Colonic mucosa (tissue), 4 donors: ENCODE measurements around the gene FIGLA. TPM values are rescaled to one million over a fixed set of nuclear protein-coding genes. Genes with fewer than 3 reads are reported as not detected.

ENCODE experiments used
- DNase-seq: peaks from one replicate; pipeline ENCODE4 v3.0.0-alpha.2; 2020
- H3K27ac ChIP-seq: fragments of 200-600 bp; one replicate; pipeline ENCODE4 v1.8.0; 2021
- H3K27me3 ChIP-seq: fragments of 200-600 bp; one replicate; pipeline ENCODE4 v1.8.0; 2021
- H3K36me3 ChIP-seq: fragments of 200-600 bp; one replicate; pipeline ENCODE4 v1.8.0; 2021
- H3K4me1 ChIP-seq: fragments of 200-600 bp; one replicate; pipeline ENCODE4 v1.8.0; 2021; ENCODE audit warnings: mild to moderate bottlenecking
- H3K4me3 ChIP-seq: fragments of 200-600 bp; one replicate; pipeline ENCODE4 v1.8.0; 2021
- H3K9ac ChIP-seq, 2 donors: one replicate each; pipeline ENCODE4 v1.7.0; 2013; ENCODE audit warnings: control low read depth in 2 of 2, low read depth in 2 of 2, low read length in 2 of 2
- H3K9me3 ChIP-seq: fragments of 200-600 bp; one replicate; pipeline ENCODE4 v1.8.0; 2021
- intact Hi-C: fragments of 100-400 bp; cut with DNase I; formaldehyde crosslinking; loops from one replicate; pipeline ENCODE4 v1.14.1; 2022
- total RNA-seq, 2 donors: library from RNA; stranded (reverse); fragmentation: NEBNext Ultra II Directional in 1 of 2; extraction: Animal tissue kit (Norgen Biotek cat#: 25700) in 1 of 2; gene quantifications; one replicate each; pipeline ENCODE4 v1.2.1, GENCODE V29; 2021
- TF ChIP-seq, protein P1 (sequence below): fragments of 200-600 bp; IDR thresholded peaks from one replicate; pipeline ENCODE4 v1.8.0; 2022; ENCODE audit warnings: antibody characterized with exemption, mild to moderate bottlenecking
- donor health status: healthy.
- donor health status: DM: no; HTN: no; CAD: no.
- donor health status: DM: no; HTN: no; CAD: no.

Gene FIGLA
- total RNA-seq, 2 donors from 2014 or later: not detected

DNA sequence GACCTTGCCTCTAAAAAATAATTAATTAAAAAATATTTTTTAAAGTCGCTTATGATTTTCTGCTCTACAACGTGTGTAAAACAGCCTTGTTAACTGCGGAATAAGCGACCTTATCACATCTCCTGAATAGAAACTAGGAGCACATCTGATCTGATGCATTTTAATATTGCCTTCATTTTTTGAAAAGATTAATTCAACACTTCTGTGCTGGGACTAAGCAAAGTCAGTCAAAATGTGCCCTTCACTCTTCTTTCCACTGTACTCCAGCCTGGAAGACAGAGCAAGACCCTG lies 17.3 kb upstream of the FIGLA start:
- intact Hi-C loops: no loop called here
- H3K27ac ChIP-seq: no peak overlapping the region
- H3K4me3 ChIP-seq: no peak overlapping the region
- no peaks in the 10 kb centered on the region for H3K4me1 ChIP-seq
- TF ChIP-seq, protein P1, sequence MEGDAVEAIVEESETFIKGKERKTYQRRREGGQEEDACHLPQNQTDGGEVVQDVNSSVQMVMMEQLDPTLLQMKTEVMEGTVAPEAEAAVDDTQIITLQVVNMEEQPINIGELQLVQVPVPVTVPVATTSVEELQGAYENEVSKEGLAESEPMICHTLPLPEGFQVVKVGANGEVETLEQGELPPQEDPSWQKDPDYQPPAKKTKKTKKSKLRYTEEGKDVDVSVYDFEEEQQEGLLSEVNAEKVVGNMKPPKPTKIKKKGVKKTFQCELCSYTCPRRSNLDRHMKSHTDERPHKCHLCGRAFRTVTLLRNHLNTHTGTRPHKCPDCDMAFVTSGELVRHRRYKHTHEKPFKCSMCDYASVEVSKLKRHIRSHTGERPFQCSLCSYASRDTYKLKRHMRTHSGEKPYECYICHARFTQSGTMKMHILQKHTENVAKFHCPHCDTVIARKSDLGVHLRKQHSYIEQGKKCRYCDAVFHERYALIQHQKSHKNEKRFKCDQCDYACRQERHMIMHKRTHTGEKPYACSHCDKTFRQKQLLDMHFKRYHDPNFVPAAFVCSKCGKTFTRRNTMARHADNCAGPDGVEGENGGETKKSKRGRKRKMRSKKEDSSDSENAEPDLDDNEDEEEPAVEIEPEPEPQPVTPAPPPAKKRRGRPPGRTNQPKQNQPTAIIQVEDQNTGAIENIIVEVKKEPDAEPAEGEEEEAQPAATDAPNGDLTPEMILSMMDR: no peak
- DNase-seq: no peak
- no peaks in the 10 kb centered on the region for H3K9me3 ChIP-seq
- no peaks in the 10 kb centered on the region for H3K27me3 ChIP-seq
- no peak overlapping the region for H3K9ac ChIP-seq
- H3K36me3 ChIP-seq: no peaks in the 10 kb centered on the region

DNA sequence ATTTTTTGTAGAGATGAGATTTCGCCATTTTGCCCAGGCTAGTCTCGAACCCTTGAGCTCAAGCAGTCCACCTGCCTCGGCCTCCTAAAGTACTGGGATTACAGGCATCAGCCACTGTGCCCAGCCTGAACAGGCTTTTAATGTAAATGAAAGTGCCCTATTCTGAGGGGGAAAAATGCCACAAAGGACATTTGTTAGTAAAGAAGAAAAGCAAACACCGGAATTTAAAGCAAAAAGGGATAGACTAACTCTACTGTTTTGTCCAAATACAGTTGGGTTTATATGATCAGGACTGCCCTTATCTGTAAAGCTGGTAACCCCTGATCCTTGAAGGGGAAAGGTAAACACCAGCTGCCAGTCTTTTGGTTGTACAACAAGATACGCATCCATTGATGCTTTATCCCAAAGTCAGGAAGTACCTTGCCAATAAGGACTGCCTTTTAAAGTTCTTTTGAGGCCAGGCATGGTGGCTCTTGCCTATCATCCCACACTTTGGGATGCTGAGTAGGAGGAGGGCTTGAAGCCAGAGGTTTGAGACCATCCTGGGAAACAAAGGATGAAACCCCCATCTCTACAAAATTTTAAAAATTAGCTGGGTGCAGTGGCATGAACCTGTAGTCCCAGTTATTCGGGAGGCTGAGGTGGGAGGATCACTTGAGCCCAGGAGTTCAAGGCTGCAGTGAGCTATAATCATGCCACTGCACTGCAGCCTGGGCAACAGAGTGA lies 16.8 kb upstream of the FIGLA start:
- intact Hi-C loops: no loop called here
- no peaks in the 10 kb centered on the region for H3K4me1 ChIP-seq

DNA sequence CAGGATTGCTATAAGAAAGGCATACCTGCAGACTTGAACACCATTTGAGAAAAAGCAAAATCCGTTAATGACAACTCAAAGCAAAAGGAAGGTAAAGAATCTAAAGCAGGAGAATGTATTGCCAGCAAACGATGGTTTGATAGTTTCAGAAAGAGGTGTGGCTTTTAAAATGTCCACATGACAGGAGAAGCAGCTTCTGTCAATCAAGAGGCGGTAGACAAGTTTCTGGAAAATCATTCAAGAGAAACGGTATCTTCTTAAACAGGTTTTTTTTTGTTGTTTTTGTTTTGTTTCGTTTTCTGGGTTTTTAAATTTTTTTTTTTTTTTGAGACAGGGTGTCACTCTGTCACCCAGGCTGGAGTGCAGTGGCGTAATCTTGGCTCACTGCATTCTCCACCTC lies 16.2 kb upstream of the FIGLA start:
- no peak for DNase-seq
- Histone ChIP-seq H3K9me3 (no peaks in the 10 kb centered on the region), H3K36me3 (no peaks in the 10 kb centered on the region), H3K9ac (no peak overlapping the region), H3K27ac (no peak overlapping the region), H3K4me3 (no peak overlapping the region), H3K27me3 (no peaks in the 10 kb centered on the region), H3K4me1 (no peaks in the 10 kb centered on the region)
- intact Hi-C loops: no loop called here
- TF ChIP-seq, protein P1: no peak

More for the DNA sequence above, 16.8 kb upstream of the FIGLA start:
- no peaks in the 10 kb centered on the region for H3K9me3 ChIP-seq
- no peaks in the 10 kb centered on the region for H3K27me3 ChIP-seq
- no peak overlapping the region for H3K27ac ChIP-seq
- H3K36me3 ChIP-seq: no peaks in the 10 kb centered on the region
- no peak overlapping the region for H3K4me3 ChIP-seq
- no peak for DNase-seq
- TF ChIP-seq, protein P1: no peak
- no peak overlapping the region for H3K9ac ChIP-seq

DNA sequence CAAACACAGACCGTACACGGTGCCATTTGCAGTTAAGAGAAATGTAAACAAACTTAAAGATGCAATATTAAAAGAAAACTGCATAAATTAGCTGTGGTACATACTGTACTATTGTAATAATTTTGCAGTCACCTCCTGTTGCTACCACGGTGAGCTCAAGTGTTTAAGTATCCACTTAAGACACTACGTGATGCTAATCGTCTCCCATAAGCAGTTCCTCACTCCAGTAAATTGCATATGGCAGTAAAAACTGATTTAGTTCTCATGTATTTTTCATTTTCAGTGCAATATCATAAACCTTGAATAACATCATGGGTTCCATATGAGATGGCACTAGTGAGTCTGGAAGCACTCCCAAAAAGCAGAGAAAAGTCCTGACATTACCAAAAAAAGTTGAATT lies 15.6 kb upstream of the FIGLA start:
- no peak overlapping the region for H3K9ac ChIP-seq
- intact Hi-C loops: no loop called here
- H3K4me1 ChIP-seq: no peaks in the 10 kb centered on the region
- TF ChIP-seq, protein P1: no peak
- no peaks in the 10 kb centered on the region for H3K36me3 ChIP-seq
- DNase-seq: no peak
- no peak overlapping the region for H3K4me3 ChIP-seq
- no peaks in the 10 kb centered on the region for H3K9me3 ChIP-seq
- H3K27me3 ChIP-seq: no peaks in the 10 kb centered on the region
- no peak overlapping the region for H3K27ac ChIP-seq

DNA sequence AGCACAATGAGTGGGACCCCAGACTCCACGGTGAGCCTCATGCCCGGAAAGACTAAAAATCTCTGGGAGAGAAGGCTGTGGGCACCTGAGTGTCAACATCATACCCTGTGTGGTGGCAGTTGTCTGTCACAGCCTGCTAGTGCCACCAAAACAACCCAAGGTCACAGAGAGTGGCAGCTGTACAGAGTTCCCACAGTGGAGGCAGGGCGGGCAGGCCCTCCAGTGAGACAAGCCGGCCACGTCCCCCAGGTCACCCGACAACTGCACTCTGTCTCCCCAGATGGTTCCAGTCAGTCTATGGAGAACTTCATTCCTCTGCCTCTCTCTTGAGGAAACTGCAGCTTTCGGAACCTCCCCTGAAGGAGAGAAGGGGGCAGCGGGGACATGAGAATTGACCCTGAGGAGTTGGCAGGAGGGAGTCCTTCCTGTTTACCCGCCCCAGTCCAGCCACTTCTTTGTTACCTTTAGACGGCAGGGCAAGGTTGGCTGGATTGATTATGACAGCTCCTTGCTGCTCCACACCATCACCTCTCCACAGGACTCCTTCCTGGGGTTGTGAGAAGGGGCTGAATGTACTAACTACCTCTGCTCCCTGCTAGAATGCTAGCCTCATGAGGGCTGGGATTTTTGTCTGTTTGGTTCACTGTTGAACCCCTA lies 11.3 kb upstream of the FIGLA start:
- Histone ChIP-seq H3K36me3 (no peaks in the 10 kb centered on the region), H3K27me3 (no peaks in the 10 kb centered on the region), H3K27ac (no peak overlapping the region), H3K9me3 (no peaks in the 10 kb centered on the region), H3K4me3 (no peak overlapping the region), H3K9ac (no peak overlapping the region), H3K4me1 (no peaks in the 10 kb centered on the region)
- intact Hi-C loops: no loop called here
- TF ChIP-seq, protein P1: no peak
- DNase-seq: no peak
